GM20431 (cell line): ENCODE results near the gene SOX6.
"Not testable (repeated sequence)": the region's sequence is repeated elsewhere in the genome, so short reads cannot be mapped to it uniquely, and the experiment has no call there.

Experiments
- in situ Hi-C: fragments of 300-500 bp; cut with MseI, MboI; formaldehyde crosslinking; loops from one replicate; pipeline ENCODE4 v1.15.0; 2020; ENCODE audit warnings: low sequenced_read_pairs; ENCODE audit not compliant: unreplicated experiment

Gene SOX6

GRCh38 chr11:16081382-16082094 is 274.8 kb downstream of the SOX6 start:
- in situ Hi-C loops, result no loop called here

- in situ Hi-C loops, result no loop called here
These were observed 275.5 kb downstream of the SOX6 start for GRCh38 chr11:16080688-16081381.

GRCh38 chr11:16078936-16079335 is 277.4 kb downstream of the SOX6 start:
- in situ Hi-C loops, result no loop called here

GRCh38 chr11:16070573-16070972 is 285.8 kb downstream of the SOX6 start:
- in situ Hi-C loops, result no loop called here

GRCh38 chr11:16067268-16067667 is 289.1 kb downstream of the SOX6 start:
- in situ Hi-C loops, result not testable (repeated sequence)

GRCh38 chr11:16059332-16059731 is 297.0 kb downstream of the SOX6 start:
- in situ Hi-C loops, result no loop called here

GRCh38 chr11:16058671-16059070 is 297.7 kb downstream of the SOX6 start:
- in situ Hi-C loops, result no loop called here

- in situ Hi-C loops, result no loop called here
These were observed 303.6 kb downstream of the SOX6 start for GRCh38 chr11:16052750-16053149.

GRCh38 chr11:16049611-16050010 is 306.7 kb downstream of the SOX6 start:
- in situ Hi-C loops, result no loop called here

GRCh38 chr11:16047073-16047472 is 309.3 kb downstream of the SOX6 start:
- in situ Hi-C loops, result no loop called here

- in situ Hi-C loops, result no loop called here
These were observed 312.7 kb downstream of the SOX6 start for GRCh38 chr11:16043617-16044016.

GRCh38 chr11:16041207-16041606 is 315.1 kb downstream of the SOX6 start:
- in situ Hi-C loops, result no loop called here

- in situ Hi-C loops, result no loop called here
These were observed 316.2 kb downstream of the SOX6 start for GRCh38 chr11:16040151-16040550.

GRCh38 chr11:16037179-16037578 is 319.2 kb downstream of the SOX6 start:
- in situ Hi-C loops, result no loop called here

GRCh38 chr11:16036218-16036617 is 320.1 kb downstream of the SOX6 start:
- in situ Hi-C loops, result no loop called here

- in situ Hi-C loops, result no loop called here
These were observed 322.3 kb downstream of the SOX6 start for GRCh38 chr11:16034074-16034473.

GRCh38 chr11:16032974-16033373 is 323.4 kb downstream of the SOX6 start:
- in situ Hi-C loops, result no loop called here

- in situ Hi-C loops, result no loop called here
These were observed 325.1 kb downstream of the SOX6 start for GRCh38 chr11:16031210-16031609.

- in situ Hi-C loops, result no loop called here
These were observed 325.7 kb downstream of the SOX6 start for GRCh38 chr11:16030664-16031063.

GRCh38 chr11:16029151-16029550 is 327.2 kb downstream of the SOX6 start:
- in situ Hi-C loops, result not testable (repeated sequence)

GRCh38 chr11:16028419-16028818 is 327.9 kb downstream of the SOX6 start:
- in situ Hi-C loops, result no loop called here

- in situ Hi-C loops, result no loop called here
These were observed 328.7 kb downstream of the SOX6 start for GRCh38 chr11:16027621-16028020.
